Epithelial cell of prostate (primary cell): Measurements from ENCODE around the gene LRIT2.
A peak's percentile ranks its signal among the peaks of the same experiment; 100 is the strongest.

Experiments used
- DNase-seq: peaks from one replicate; pipeline ENCODE4 v3.0.0-alpha.2; 2011; ENCODE audit warnings: low read depth, low spot score
- H3K27ac ChIP-seq: fragments of 450-650 bp; 2 replicates; pipeline ENCODE4 v1.5.1; 2017; ENCODE audit warnings: mild to moderate bottlenecking

Gene LRIT2

GRCh38 chr10:84243759-84244158 lies 18.4 kb upstream of the LRIT2 start:
- no peak for DNase-seq
- no peak overlapping the region for H3K27ac ChIP-seq

GRCh38 chr10:84241185-84241790 lies 15.9 kb upstream of the LRIT2 start, which contains the start of gene LRIT1:
Gene LRIT1, minus strand, starts transcription at chr10:84241546. Its CDS starts 107 bp downstream, at chr10:84241439.
- H3K27ac ChIP-seq: no peak within 1 kb of the TSS
- no peak for DNase-seq

DNA sequence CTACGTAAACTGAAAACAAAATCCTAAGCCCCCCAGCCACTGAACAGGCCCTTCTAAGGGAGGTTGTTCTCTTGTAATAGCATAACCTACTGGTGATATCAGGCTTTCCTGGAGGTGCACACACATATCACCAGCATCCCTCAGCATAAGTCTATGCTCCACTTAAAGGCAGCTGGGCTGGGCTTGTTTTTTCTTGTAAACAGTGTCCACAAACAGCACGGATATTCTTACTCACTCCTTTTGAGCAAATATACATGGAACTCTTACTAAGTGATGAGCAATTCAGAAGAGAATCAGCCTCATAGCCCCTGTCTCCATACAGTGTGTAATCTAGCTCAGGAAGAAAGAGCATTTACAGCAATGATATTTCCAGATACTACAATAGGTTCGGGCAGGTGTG lies 13.6 kb upstream of the LRIT2 start:
- H3K27ac ChIP-seq: no peak overlapping the region
- peak; percentile 50 for DNase-seq

- H3K27ac ChIP-seq: no peak overlapping the region
- no peak for DNase-seq
Observed at GRCh38 chr10:84237199-84238051, 12.1 kb upstream of the LRIT2 start.

GRCh38 chr10:84236807-84237198 lies 11.5 kb upstream of the LRIT2 start:
- H3K27ac ChIP-seq: no peak overlapping the region
- no peak for DNase-seq

DNA sequence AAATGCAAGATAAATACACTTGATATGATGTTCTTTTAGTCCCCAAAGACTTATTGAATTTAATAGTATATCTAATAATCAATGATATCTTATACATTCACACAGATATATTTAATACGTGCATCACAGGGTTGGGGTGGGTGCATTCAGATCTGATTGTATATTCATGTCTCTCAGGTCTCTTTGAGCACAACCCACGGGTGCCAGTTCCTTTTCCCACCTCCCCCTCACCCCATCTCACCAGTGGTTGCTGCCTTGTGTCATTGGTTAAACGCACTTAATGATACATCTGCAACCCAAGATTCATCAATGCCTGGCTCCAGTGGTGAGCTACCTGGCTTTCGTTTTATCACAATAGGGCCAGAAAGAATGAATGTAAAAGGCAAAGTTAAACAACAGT lies 9.8 kb upstream of the LRIT2 start:
- DNase-seq: no peak
- no peak overlapping the region for H3K27ac ChIP-seq

- DNase-seq: no peak
- H3K27ac ChIP-seq: no peak overlapping the region
Observed at GRCh38 chr10:84234479-84234878, 9.1 kb upstream of the LRIT2 start.

- DNase-seq: no peak
- H3K27ac ChIP-seq: no peak overlapping the region
Observed at GRCh38 chr10:84233940-84234339, 8.6 kb upstream of the LRIT2 start.

DNA sequence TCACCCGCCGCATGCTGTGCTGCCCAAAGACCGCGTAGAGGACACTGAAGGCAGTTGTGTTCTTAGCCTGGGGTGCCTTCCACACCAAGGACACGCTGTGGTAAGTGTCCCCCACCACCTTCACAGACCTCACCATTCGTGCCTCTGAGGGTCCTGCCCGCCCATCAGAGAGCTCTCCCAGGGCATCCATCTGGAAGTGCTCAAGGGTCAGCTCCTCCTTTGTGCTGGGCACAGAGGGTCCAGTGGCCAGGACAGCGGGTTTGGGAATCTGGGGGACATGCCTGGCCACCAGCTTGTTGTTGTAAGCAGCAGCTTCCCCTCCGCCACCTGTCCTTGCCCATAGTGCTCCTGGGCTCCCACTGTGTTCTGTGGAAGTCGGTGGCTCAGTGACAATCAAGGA lies 7.0 kb upstream of the LRIT2 start:
- DNase-seq: no peak
- no peak overlapping the region for H3K27ac ChIP-seq

- no peak overlapping the region for H3K27ac ChIP-seq
- DNase-seq: no peak
Observed at GRCh38 chr10:84230359-84230758, 5.0 kb upstream of the LRIT2 start.

DNA sequence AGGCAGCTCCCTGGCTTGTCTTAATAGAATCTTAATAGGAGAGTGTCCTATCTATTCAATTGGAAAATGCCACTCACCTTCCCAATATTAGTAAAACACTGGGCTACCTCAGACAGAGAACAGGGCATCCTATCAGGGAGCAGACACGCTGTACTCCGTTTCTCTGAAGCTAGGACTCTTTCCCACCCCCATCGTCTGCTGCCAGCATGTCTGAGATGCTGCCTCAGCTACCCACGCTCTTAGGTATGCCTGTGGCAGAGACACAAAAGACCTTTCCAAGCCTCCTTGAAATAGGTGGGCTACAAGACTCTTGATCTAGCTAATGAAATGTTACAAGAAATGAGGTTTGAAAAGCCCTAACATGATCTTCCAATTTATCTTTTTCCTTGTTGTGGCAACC lies 2.5 kb upstream of the LRIT2 start:
- H3K27ac ChIP-seq: no peak overlapping the region
- DNase-seq: no peak

DNA sequence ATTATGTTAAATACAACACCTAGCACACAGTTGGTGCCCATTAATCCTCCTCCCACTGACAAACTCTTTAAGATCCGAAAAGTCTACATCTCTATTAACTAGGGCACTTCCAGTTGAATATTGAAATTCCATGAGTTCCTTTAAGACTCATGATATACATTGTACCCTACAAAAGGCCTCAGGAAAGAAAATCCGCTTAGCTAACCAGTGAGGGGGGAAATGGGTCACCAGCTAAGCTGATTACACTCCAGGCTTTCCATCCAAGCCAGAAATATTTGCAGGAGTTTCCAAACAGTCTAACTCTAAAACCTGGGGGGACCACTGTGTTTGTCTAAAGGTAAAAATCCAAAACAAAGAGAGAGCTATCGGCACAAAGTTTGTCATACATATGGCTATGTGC lies 1.3 kb upstream of the LRIT2 start:
- H3K27ac ChIP-seq: no peak overlapping the region
- DNase-seq: no peak

- DNase-seq: no peak
- no peak overlapping the region for H3K27ac ChIP-seq
Observed at GRCh38 chr10:84224411-84225028, 824 bp downstream of the LRIT2 start.

GRCh38 chr10:84221916-84222315 lies 3.4 kb downstream of the LRIT2 start:
- H3K27ac ChIP-seq: no peak overlapping the region
- DNase-seq: no peak

- H3K27ac ChIP-seq: no peak overlapping the region
- DNase-seq: no peak
Observed at GRCh38 chr10:84217746-84218145, 7.6 kb downstream of the LRIT2 start.

GRCh38 chr10:84216834-84217233 lies 8.5 kb downstream of the LRIT2 start:
- H3K27ac ChIP-seq: no peak overlapping the region
- DNase-seq: no peak

DNA sequence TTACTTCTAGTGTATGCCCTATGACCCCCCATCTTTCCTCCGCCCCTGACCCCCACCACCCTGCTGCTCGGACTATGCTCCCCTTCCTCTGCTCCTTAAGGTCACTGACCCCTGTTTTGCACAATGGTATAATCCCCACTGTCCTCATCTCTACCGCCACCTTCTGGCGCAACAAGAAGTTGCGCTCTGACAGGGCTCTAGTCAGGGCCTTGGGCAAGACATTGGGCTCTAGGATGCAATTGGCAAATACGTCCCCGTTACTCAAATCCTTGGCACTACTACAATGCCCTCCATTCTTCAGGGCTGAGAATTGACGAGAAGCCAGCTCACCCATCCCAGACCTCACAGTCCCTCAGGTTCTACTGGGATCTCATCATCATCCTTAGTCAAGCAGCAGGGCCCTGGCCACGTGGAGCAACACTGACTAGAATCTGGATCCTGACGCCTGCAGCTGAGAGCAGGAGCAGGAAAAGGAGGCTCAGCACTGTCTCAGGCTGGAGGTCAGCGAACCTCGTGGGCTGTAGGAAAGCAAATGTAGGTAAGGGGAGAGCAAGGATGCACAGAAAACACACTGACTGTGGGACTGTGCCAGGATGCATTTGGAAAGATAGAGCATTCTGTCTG lies 10.6 kb downstream of the LRIT2 start:
- H3K27ac ChIP-seq: no peak overlapping the region
- no peak for DNase-seq

GRCh38 chr10:84214046-84214572 lies 11.2 kb downstream of the LRIT2 start:
- no peak overlapping the region for H3K27ac ChIP-seq
- no peak for DNase-seq

GRCh38 chr10:84213076-84213475 lies 12.3 kb downstream of the LRIT2 start:
- DNase-seq: no peak
- no peak overlapping the region for H3K27ac ChIP-seq

GRCh38 chr10:84212014-84212413 lies 13.3 kb downstream of the LRIT2 start:
- no peak for DNase-seq
- H3K27ac ChIP-seq: no peak overlapping the region

DNA sequence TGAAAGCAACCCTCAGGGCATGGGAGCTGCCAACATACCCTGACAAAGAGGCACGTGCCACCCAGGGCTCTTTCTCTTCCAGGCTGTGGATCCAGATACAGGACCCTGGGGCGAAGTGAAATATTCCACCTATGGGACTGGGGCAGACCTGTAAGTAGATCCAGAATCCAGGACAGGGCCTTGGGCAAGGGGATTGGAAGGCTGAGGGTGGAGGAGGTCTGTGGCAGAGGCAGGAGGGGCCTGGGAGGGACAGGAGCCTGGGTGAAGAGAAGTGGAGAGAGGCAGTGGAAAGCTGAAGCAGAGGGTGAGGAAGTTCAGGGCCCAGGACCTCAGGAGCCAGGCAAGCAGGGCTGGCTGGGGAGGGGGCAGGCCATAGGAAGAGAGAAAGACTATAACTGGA lies 13.8 kb downstream of the LRIT2 start:
- H3K27ac ChIP-seq: no peak overlapping the region
- DNase-seq: no peak
